K562 (cell line): ENCODE measurements around the gene RYR3. TPM values are rescaled to one million over a fixed set of nuclear protein-coding genes. Genes with fewer than 3 reads are reported as not detected.

Source experiments
- ATAC-seq: fragments of 200-7000 bp; cut with Tn5 transposase; 3 replicates; pipeline ENCODE4 v1.9.1; 2020; ENCODE audit warnings: moderate library complexity
- BruUV-seq: library from RNA; stranded (reverse); fragments of 400-500 nt; replicated peaks from 2 replicates; lab custom pipeline; 2021; lab: Mats Ljungman, UMichigan
- CTCF ChIA-PET: fragments of 300-600 bp; formaldehyde crosslinking; extraction: SDS; loops from one replicate; lab custom pipeline; 2021; ENCODE audit warnings: low intra/inter-chr PET ratio; lab: Yijun Ruan, JAX
- POLR2A ChIA-PET: fragments of 300-600, 350-650 bp; sonication (Branson Sonifier 250); formaldehyde crosslinking; extraction: SDS; loops from one replicate; lab custom pipeline; 2021; ENCODE audit warnings: antibody characterized with exemption, inconsistent platforms; lab: Yijun Ruan, JAX
- DNase-seq, 4 experiments: peaks; one replicate each; pipeline versions ENCODE4 v3.0.0 to v3.0.0-alpha.2; 2011 to 2018; ENCODE audit warnings: low spot score in 3 of 4, mixed read lengths in 3 of 4; ENCODE audit errors: extremely low read depth in 1 of 4
- FAIRE-seq: peaks from 2 replicates; lab custom pipeline; 2011; peaks lifted over from hg19 to GRCh38; lab: Jason Lieb, UNC
- H2AFZ ChIP-seq: 2 replicates; pipeline ENCODE4 v1.6.0; 2011; ENCODE audit warnings: low read depth, low read length, control low read depth, inconsistent platforms
- H3K27ac ChIP-seq: fragments of 200-600 bp; 3 replicates; pipeline ENCODE4 v1.8.0; 2011; ENCODE audit warnings: low read depth, mild to moderate bottlenecking, control low read depth, inconsistent platforms, low read length, moderate library complexity, mixed read lengths; ENCODE audit errors: extremely low read depth
- H3K27me3 ChIP-seq, 2 experiments: fragments of 300-600 bp in 1 of 2; 2 replicates in 1 of 2; 3 replicates in 1 of 2; pipeline versions ENCODE4 v1.6.0 to v1.8.0; 2011; ENCODE audit warnings: inconsistent platforms in 2 of 2, low read length in 2 of 2, mild to moderate bottlenecking in 1 of 2, mixed read lengths in 1 of 2, moderate library complexity in 1 of 2; ENCODE audit not compliant: control insufficient read depth in 2 of 2, insufficient read depth in 2 of 2
- H3K36me3 ChIP-seq: fragments of 300-600 bp; 3 replicates; pipeline ENCODE4 v1.8.0; 2011; ENCODE audit warnings: mild to moderate bottlenecking, low read length, inconsistent platforms; ENCODE audit not compliant: control insufficient read depth, insufficient read depth
- H3K4me1 ChIP-seq, 2 experiments: fragments of 200-600 bp in 1 of 2; replicated peaks in 1 of 2; 2 replicates in 1 of 2; 3 replicates in 1 of 2; pipeline versions ENCODE4 v1.5.1 to v1.8.0; 2011; ENCODE audit warnings: inconsistent platforms in 2 of 2, low read length in 2 of 2, mild to moderate bottlenecking in 1 of 2, mixed read lengths in 1 of 2, moderate library complexity in 1 of 2; ENCODE audit not compliant: control insufficient read depth in 2 of 2, insufficient read depth in 2 of 2
- H3K4me2 ChIP-seq: 2 replicates; pipeline ENCODE4 v1.6.1; 2011; ENCODE audit warnings: low read length, control low read depth, inconsistent platforms, mixed read lengths; ENCODE audit not compliant: insufficient read depth
- H3K4me3 ChIP-seq: fragments of 200-600 bp; sonication (generic), shearing (Covaris generic); 2 replicates; pipeline ENCODE4 v1.5.1; 2016; ENCODE audit warnings: control low read depth, inconsistent platforms
- H3K79me2 ChIP-seq: fragments of 200-600 bp; 3 replicates; pipeline ENCODE4 v1.8.0; 2011; ENCODE audit warnings: low read length, inconsistent platforms; ENCODE audit not compliant: control insufficient read depth, insufficient read depth
- H3K9ac ChIP-seq, 2 experiments: 2 replicates each; pipeline versions ENCODE4 v1.6.0 to v1.6.1; 2011; ENCODE audit warnings: low read depth in 2 of 2, low read length in 2 of 2, control low read depth in 1 of 2, inconsistent platforms in 1 of 2, mild to moderate bottlenecking in 1 of 2, mixed read lengths in 1 of 2; ENCODE audit not compliant: insufficient read depth in 1 of 2
- H3K9me1 ChIP-seq: one replicate; pipeline ENCODE4 v1.6.0; 2011; ENCODE audit warnings: inconsistent platforms, mild to moderate bottlenecking, low read length, moderate library complexity; ENCODE audit not compliant: control insufficient read depth, insufficient read depth
- H3K9me3 ChIP-seq: replicated peaks from 2 replicates; pipeline ENCODE4 v1.5.1; 2011; ENCODE audit warnings: low read depth, low read length, inconsistent platforms; ENCODE audit not compliant: control insufficient read depth, insufficient read depth
- H4K20me1 ChIP-seq: replicated peaks from 2 replicates; pipeline ENCODE4 v1.6.1; 2011; ENCODE audit warnings: low read length, inconsistent platforms, mixed read lengths; ENCODE audit not compliant: control insufficient read depth, insufficient read depth
- AFF1 ChIP-seq, 2 experiments: fragments of 450-650 bp; IDR thresholded peaks; 2 replicates each; pipeline ENCODE4 v1.6.1; 2018; ENCODE audit warnings: mild to moderate bottlenecking in 2 of 2, low read depth in 1 of 2; ENCODE audit not compliant: partially characterized antibody in 2 of 2
- E4F1 ChIP-seq: fragments of 250-450 bp; sonication (Bioruptor Pico); IDR thresholded peaks from 2 replicates; pipeline ENCODE4 v1.5.0; 2021; ENCODE audit warnings: mild to moderate bottlenecking, borderline replicate concordance
- FOXP4 ChIP-seq: sonication (generic); formaldehyde crosslinking; IDR thresholded peaks from 2 replicates; pipeline ENCODE4 v1.8.0; 2022; ENCODE audit warnings: mild to moderate bottlenecking, missing genetic modification reagents, borderline replicate concordance
- HNRNPUL1 ChIP-seq: fragments of 200-400 bp; formaldehyde crosslinking; IDR thresholded peaks from 2 replicates; pipeline ENCODE4 v1.6.1; 2017; ENCODE audit warnings: low read length
- TSHZ1 ChIP-seq: fragments of 250-450 bp; sonication (Bioruptor Pico); IDR thresholded peaks from 2 replicates; pipeline ENCODE4 v1.4.0; 2020; ENCODE audit warnings: mild to moderate bottlenecking, moderate library complexity
- ZNF316 ChIP-seq: fragments of 450-650 bp; IDR thresholded peaks from 2 replicates; pipeline ENCODE4 v1.6.1; 2016
- ZNF75A ChIP-seq: fragments of 450-650 bp; formaldehyde crosslinking; IDR thresholded peaks from 2 replicates; pipeline ENCODE4 v1.4.0; 2020; ENCODE audit warnings: mild to moderate bottlenecking
- WGBS: fragments of 100-300 bp; shearing (Covaris generic); methylation state at CpG from one replicate; pipeline ENCODE4 v1.1.6; 2016; ENCODE audit warnings: low coverage, mixed read lengths; ENCODE audit not compliant: insufficient coverage; ENCODE audit errors: missing lambda C conversion rate; 5-methylcytosine and 5-hydroxymethylcytosine counted together
- in situ Hi-C: fragments of 300-500 bp; cut with MboI; formaldehyde crosslinking; loops from 4 replicates; pipeline ENCODE4 v1.15.0; 2018; ENCODE audit warnings: inconsistent platforms, mixed read lengths
- intact Hi-C: fragments of 100-400 bp; cut with micrococcal nuclease; formaldehyde crosslinking; loops from 2 replicates; pipeline ENCODE4 v1.14.2; 2022
- polyA plus RNA-seq, 8 experiments: library from polyadenylated mRNA; depleted of rRNA in 4 of 8; stranded (reverse) in 5 of 8; unstranded in 3 of 8; fragments of >200 nt; fragmentation: Nextera tagmentation in 2 of 8; fragmentation: Illumina TruSeq in 1 of 8; extraction: Ambion mirVana in 2 of 8; extraction: Trizol in 1 of 8; gene quantifications; 2 replicates each; pipeline versions ENCODE4 v1.2.1 to v1.2.3, GENCODE V29; 2011 to 2014; ENCODE audit warnings: inconsistent platforms in 1 of 8, missing spikeins in 1 of 8
- total RNA-seq, 7 experiments: library from RNA; depleted of rRNA in 6 of 7; stranded (reverse); fragments of >200 nt in 6 of 7; fragmentation: Illumina TruSeq in 2 of 7; extraction: Trizol in 2 of 7; gene quantifications; 2 replicates each; pipeline versions ENCODE4 v1.2.1 to v1.2.3, GENCODE V29; 2011 to 2021; ENCODE audit warnings: low replicate concordance in 1 of 7

RYR3 gene
- total and polyA plus RNA-seq, 9 of the 15 experiments (the other 6 are each of a cell fraction or from before 2014, with no cell fraction given), result 0.04 TPM; not detected in 8

GRCh38 chr15:33453761-33454160, 143.0 kb downstream of the RYR3 start:
- POLR2A ChIA-PET, result no interaction called here
- no peak overlapping the region for H3K4me3 ChIP-seq
- DNase-seq, result no peak
- CTCF ChIA-PET, result no interaction called here
- H3K9me3 ChIP-seq, result no peaks in the 10 kb centered on the region
- ATAC-seq, result no peak
- 0% methylated on average over 3 of the region's 3 CpGs for WGBS
- FAIRE-seq, result no peak
- in situ Hi-C loops, result no loop called here
- no peaks in the 10 kb centered on the region; a peak in 1 of 5 replicates for H3K27me3 ChIP-seq
- H3K4me1 ChIP-seq, result no peaks in the 10 kb centered on the region; a peak in 1 of 5 replicates
- H3K4me2 ChIP-seq, result no peak overlapping the region
- no peaks in the 10 kb centered on the region for H3K9me1 ChIP-seq
- no peak overlapping the region for H2AFZ ChIP-seq
- BruUV-seq, result no TSS peak
- no peaks in the 10 kb centered on the region for H3K79me2 ChIP-seq
- H3K36me3 ChIP-seq, result no peaks in the 10 kb centered on the region
- H4K20me1 ChIP-seq, result no peaks in the 10 kb centered on the region
- H3K27ac ChIP-seq, result no peak overlapping the region
- intact Hi-C loops, result no loop called here
- no peak overlapping the region for H3K9ac ChIP-seq
- TF ChIP-seq HNRNPUL1 (no peak), FOXP4 (CRISPR knock-in tag) (no peak), TSHZ1 (no peak), ZNF75A (CRISPR knock-in tag) (no peak), ZNF316 (no peak), E4F1 (CRISPR knock-in tag) (no peak), AFF1 (IDR thresholded peaks at IDR 0.05; ENCODE audit: low read depth in 1 of 2, partially characterized antibody in 2 of 2) (no peak)
